EL (cell line): ENCODE results near the gene ARID5A.

ENCODE experiments used
- DNase-seq: peaks from one replicate; pipeline ENCODE4 v3.0.0-alpha.2; 2016

The ARID5A gene

DNA sequence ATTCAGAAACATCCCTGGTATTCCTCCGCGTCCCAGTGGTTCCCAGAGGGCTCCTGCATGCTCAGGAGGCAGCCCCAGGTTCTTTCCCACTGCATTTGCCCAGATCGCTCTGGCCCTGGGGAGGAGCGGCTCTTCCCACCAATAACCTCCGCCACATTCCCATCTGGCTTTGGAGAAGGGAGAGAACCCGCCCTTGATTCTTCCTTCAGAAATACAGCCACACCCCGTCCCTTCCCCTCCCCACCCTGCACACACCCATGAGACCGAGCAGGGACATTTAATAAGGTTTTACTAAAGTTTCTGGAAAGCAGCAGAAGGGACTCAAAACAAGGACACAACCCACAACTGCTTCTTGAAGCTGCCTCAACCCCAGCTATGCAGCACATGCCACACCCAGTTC lies 21.9 kb downstream of the ARID5A start:
- DNase-seq: no peak

DNA sequence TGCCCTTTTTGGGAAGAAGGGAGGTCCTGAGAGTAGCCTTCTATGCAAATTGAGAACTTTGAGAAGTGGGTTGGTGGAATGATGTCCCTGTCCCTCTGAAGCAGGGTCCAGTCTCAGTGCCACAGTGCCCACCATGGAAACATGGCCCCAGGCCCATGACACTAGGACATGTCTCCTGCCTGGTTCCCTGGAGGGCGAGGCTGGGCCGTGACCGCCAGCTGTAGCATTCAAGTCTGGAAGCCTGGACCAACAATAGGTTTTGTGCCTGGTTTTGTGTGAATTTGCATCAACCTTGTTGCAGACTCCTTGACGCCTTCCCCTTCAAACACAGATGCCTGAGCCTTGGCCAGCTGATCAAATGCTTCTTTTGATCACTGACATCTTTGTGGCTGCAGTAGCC lies 27.5 kb downstream of the ARID5A start:
- DNase-seq: no peak

- DNase-seq: no peak
Observed at GRCh38 chr2:96564563-96564962, 28.0 kb downstream of the ARID5A start.

DNA sequence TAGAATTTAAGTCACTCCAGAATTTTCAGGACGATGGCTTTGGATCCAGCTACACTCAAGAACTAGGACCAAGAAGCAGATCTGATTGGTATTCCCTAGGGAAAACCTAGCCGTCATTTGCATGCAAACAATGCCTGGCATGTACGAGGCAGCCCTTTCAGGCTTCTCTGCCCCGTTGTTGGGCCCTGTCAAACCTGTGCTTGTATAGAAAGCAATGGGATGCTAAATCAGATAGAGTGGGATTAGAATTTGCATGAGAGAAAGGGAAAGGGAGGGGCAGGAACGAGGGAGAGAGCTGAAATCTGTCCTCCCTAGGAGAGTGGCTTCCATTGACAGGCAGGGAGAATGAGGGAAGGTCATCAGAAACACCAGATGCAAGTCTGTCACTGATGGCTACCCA lies 28.6 kb downstream of the ARID5A start:
- no peak for DNase-seq

DNA sequence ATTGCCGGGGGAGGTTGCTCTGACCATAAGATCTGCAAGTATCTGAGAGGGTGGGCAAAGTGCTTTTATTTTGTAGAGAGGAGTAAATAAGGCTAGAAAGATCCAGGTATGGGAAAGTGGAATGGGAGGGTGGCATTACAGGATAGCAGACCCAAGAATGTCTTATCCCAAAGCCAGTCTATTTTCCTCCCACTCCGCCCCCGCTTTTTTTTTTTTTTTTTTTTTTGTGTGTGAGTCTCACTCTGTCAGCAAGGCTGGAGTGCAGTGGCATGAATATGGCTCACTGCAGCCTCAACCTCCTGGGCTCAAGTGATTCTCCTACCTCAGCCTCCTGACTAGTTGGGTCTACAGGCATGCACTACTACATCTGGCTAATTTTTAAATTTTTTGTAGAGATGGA lies 31.5 kb downstream of the ARID5A start:
- DNase-seq: no peak

DNA sequence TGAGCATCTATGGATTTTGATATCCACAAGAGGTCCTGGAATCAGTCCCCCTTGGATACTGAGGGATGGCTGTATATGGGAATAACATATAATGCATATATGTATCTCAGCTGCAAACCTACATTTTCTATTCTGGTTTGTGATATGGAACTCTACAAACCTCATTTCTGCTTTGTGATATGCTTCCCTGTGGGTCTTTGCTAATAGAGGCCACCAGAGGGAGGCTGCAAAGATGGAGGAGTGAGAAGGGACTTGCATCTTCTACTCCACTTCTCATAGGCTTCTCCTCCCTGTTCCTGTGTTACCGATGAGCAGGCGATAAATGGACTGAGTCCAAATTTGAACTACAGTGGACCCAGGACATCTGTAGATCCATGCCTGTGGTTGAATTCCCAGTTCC lies 37.8 kb downstream of the ARID5A start:
- no peak for DNase-seq

DNA sequence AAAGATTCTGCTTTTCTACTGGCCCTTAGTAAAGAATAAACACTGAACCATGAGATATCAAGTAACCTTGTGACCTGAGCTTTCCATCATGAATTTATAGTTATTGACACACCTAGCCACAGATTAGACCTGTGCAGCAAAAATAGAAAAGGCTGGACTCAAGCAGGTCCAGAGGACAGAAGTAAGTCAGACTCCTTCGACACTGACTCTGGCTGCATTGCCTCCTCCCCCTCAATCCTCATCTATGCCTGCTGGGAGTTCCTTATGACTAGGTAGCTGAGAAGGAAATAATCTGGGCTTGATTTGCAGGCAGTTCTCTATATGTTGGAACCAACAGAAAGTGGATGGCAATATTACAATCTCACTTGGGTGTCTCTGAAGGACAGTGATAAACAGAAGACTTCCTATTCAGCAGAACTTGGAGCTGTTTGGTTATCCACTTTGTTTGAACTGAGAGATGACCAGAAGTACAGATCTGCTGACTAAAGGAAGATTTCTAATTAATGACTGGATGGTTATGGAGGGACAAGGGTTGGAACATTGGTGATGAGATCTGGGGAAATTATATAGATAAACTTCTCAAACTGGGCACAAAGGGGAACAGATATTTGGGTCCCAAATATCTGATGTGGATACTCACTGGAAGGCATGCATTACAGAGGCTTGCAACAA lies 39.4 kb downstream of the ARID5A start:
- DNase-seq: no peak

DNA sequence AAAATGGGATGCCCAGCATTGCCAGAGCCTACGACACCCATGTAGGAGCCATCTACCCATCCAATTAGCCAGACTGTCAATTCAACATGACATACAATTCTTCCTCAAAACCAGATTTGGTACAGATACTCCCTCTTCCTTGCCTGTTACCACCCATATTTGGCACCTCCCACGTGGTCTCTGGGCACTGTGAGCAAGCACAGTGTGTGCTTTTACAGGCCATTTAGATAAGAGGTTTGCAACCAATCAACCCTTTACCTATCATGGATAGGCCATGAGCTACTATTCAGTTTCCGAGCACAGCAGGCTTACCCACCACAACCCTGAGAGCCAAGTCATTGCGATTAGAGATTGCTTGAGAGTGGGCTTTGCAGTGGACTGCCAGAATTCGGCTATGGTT lies 40.9 kb downstream of the ARID5A start:
- no peak for DNase-seq

DNA sequence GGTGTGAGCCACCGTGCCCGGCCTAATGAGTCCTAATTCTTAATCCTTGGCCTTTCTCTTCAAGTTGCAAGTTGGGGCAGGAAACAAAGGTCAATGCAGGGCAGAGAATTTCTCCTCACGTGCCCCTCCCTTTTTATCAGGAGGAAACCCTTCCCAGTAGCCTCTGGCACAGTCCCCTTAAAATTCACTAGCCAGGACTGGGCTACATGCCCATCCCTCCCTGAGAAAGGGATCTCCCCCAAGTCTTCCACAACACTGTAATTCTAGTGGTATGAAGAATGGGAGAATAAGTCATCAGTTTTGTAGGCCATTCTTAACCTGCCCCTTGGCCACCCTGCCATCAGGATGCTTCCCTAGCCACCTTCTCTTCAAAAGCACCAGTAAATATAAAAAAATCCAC lies 42.2 kb downstream of the ARID5A start:
- DNase-seq: no peak

DNA sequence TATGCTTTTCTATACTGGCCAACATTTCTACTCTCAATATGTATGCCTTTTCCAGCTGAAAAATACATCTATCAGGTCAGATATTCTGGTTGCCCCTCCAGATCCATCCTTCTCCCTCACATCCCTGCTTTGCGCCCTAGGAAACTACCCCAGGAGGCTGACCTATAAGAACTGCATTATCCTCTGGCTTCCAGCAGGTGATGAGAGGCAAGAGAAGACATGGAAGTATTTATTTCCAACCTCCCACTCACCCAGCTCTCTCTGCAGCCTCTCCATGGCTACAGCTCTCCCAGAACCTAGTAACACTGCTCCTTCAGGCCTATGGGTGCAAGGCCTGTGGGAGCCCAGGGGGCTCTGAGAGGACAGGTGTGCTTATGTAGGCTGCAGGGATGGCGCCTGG lies 42.9 kb downstream of the ARID5A start:
- no peak for DNase-seq

DNA sequence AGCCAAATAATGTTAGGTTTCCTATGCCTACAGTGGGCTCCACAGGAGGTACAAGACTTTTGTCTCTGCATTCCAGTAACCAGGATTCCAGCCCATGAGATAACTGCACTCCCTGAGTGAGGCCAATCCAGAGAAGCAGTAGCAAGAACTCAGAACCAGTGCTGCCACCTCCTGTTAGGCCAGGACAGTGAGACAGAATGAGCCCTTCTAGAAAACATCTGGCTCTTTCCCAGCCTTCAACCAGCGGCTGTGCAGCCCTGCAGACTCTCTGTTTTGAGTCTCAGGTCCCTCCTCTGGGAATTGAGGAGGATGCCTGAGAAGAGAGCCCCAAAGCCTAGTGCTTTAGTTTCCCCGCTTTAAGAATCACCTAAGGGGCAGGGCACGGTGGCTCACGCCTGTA lies 44.2 kb downstream of the ARID5A start:
- DNase-seq: no peak

DNA sequence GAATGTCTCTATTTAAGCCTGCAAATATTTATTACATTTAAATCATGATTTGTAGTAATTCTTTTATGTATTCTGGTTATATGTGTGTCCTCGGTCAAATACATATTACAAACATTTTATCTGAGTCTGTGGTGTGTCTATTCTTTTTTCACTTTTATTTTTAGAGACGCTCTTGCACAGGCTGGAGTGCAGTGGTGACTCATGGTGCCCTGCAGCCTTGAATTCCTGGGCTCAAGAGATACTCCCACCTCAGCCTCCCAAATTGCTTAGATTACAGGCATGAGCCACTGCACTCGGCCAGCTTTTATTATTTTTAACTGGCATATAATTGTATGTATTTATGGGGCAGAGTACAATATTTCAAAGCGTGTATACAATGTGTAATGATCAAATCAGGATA lies 47.5 kb downstream of the ARID5A start:
- DNase-seq: peak; percentile 59

GRCh38 chr2:96587843-96588242 lies 51.3 kb downstream of the ARID5A start:
- no peak for DNase-seq

DNA sequence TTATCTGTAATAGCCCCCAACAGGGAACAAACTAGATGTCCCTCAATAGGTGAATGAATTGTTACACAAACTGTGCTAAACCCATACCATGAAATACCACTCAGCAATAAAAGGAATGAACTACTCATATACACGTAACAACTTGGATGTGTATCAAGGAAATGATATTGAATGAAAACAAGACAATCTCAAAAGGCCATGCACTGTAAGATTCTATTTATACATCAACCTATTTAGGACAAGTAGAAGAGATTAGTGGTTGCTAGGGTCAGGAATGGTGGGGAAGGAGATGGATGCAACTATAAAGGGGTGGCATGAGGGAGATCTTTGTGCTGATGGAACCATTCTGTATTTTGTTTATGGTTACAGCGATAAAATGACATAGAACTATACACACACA lies 54.5 kb downstream of the ARID5A start:
- DNase-seq: no peak

GRCh38 chr2:96591494-96591893 lies 54.9 kb downstream of the ARID5A start:
- no peak for DNase-seq

DNA sequence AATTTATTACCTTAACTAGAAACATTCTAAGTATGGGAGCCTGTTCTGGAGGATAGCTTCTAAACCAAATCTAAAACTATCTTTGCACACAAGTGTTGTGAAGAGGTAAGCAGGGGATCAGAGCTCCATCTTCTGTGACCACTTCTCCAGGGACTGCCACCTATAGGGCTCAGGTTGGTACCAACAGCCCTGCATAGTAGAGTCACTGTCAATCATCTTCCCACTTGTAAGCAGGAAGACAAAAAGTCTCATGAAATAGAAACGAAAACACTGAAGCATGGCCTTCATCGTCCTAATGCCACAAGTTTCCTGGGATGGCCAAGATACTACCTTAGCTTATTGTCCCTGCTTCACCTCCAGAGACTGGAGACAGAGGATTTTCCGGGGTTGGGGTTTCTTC lies 57.7 kb downstream of the ARID5A start:
- no peak for DNase-seq

- no peak for DNase-seq
Observed at GRCh38 chr2:96594691-96595152, 58.2 kb downstream of the ARID5A start.

- DNase-seq: no peak
Observed at GRCh38 chr2:96596596-96596995, 60.0 kb downstream of the ARID5A start.

DNA sequence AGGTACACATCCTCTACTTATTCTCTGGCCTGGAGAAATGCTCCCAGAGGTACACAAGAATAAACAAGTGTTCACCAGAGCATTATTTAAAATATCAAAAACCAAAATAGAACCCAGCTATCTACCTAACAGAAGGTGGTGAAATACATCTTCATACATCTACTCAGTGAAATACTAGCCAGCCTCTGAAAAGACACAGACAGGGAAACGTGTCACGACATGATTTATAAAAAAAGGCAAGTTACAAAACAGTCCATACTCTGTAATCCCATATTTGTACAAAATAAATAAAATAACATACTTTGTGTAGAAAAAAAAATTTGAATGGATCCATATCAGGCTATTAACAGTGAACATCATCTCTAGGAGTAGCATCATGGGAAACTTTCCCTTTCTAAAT lies 63.4 kb downstream of the ARID5A start:
- DNase-seq: no peak

DNA sequence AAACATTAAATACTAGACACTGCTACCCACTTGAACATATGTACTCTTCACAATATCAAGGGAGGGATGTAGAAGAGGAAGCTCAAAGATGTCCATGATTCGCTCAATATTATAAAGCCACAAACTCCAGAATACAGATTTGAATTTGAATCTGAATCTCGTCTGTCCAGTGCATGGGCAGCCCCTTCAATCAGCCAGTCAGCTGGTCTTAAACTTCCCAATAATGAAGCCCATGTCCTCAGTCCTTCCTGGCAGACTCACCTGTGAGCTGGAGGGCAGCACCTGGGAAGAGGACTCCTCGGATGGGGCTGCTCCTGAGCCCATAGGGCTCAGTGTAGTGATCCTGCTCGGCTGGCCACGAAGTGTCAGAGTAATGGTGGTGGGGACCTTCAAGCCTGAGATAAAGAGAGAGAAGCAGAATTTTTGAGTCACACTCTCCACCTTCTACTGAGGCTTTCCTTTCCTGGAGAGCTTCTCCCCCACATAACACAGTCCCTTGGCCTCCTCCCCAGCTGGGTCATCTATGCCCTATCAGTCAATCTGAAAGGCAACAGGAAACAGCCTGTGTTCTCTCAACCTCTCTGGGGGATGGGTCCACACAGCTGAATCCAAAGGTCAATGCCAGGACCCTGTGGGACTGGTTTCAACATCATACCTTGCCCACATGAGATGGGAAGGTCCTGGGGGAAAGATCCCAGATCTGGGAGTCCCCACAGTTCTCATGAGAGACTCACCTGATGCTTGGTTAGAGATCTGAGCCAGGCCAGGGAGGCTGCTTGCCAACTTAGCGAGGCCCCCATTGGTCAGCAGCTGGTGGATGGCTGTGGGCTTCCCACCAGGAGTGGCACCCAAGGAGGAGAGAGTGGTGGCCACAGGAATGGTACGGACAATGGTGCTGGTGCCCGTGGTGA lies 65.1 kb downstream of the ARID5A start:
- DNase-seq: no peak
